ENCODE results near the gene TNFAIP8L3. TPM values are rescaled to one million over a fixed set of nuclear protein-coding genes. Genes with fewer than 3 reads are reported as not detected.
A peak's percentile ranks its signal among the peaks of the same experiment; 100 is the strongest.

Gene TNFAIP8L3
- total RNA-seq, 1 experiment from 2014 or later: not detected

- no TSS peak for BruUV-seq (replicated peaks)
- intact Hi-C loops (cut with micrococcal nuclease; ENCODE audit: unreplicated experiment): no loop called here
- Histone ChIP-seq H3K4me3 (ENCODE audit: low read depth, low read length) (no peak overlapping the region), H3K27me3 (replicated peaks; ENCODE audit: control insufficient read depth, insufficient read depth, low read length) (no peaks in the 10 kb centered on the region), H3K4me1 (no peaks in the 10 kb centered on the region), H3K9me3 (no peaks in the 10 kb centered on the region), H3K36me3 (ENCODE audit: control insufficient read depth, insufficient read depth, low read length) (no peaks in the 10 kb centered on the region)
- no peak overlapping the region for H3K27ac Mint-ChIP-seq (ENCODE audit: unreplicated experiment)
- ChIA-PET POLR2A (interaction anchor here (0.6 kb wide), 1 partner anchor 1513 kb away, joined by 7 read pairs; no protein-coding TSS in a partner anchor), CTCF (no interaction called here)
- H3K4me1 Mint-ChIP-seq (ENCODE audit: low read depth, unreplicated experiment): no peaks in the 10 kb centered on the region
- no peaks in the 10 kb centered on the region for H3K9me3 Mint-ChIP-seq (ENCODE audit: unreplicated experiment)
- no peaks in the 10 kb centered on the region for H3K27me3 Mint-ChIP-seq (ENCODE audit: insufficient read depth, unreplicated experiment)
- TF ChIP-seq, protein P1, sequence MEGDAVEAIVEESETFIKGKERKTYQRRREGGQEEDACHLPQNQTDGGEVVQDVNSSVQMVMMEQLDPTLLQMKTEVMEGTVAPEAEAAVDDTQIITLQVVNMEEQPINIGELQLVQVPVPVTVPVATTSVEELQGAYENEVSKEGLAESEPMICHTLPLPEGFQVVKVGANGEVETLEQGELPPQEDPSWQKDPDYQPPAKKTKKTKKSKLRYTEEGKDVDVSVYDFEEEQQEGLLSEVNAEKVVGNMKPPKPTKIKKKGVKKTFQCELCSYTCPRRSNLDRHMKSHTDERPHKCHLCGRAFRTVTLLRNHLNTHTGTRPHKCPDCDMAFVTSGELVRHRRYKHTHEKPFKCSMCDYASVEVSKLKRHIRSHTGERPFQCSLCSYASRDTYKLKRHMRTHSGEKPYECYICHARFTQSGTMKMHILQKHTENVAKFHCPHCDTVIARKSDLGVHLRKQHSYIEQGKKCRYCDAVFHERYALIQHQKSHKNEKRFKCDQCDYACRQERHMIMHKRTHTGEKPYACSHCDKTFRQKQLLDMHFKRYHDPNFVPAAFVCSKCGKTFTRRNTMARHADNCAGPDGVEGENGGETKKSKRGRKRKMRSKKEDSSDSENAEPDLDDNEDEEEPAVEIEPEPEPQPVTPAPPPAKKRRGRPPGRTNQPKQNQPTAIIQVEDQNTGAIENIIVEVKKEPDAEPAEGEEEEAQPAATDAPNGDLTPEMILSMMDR (IDR thresholded peaks at IDR 0.05; ENCODE audit: insufficient read depth in 1 of 2, low read depth in 1 of 2, low read length in 1 of 2, severe bottlenecking in 1 of 2, unreplicated experiment in 1 of 2): no peak
- no peak overlapping the region for H3K4me3 Mint-ChIP-seq (ENCODE audit: unreplicated experiment)
- no peak for DNase-seq
- no peaks in the 10 kb centered on the region for H3K36me3 Mint-ChIP-seq (ENCODE audit: insufficient read depth, unreplicated experiment)
Observed at GRCh38 chr15:51096976-51097375, 2.3 kb upstream of the TNFAIP8L3 start.

GRCh38 chr15:51095681-51096331 lies 1.1 kb upstream of the TNFAIP8L3 start:
- Mint-ChIP-seq H3K4me1 (ENCODE audit: low read depth, unreplicated experiment) (no peaks in the 10 kb centered on the region), H3K36me3 (ENCODE audit: insufficient read depth, unreplicated experiment) (no peaks in the 10 kb centered on the region), H3K9me3 (ENCODE audit: unreplicated experiment) (no peaks in the 10 kb centered on the region), H3K27ac (ENCODE audit: unreplicated experiment) (no peak overlapping the region), H3K27me3 (ENCODE audit: insufficient read depth, unreplicated experiment) (no peaks in the 10 kb centered on the region), H3K4me3 (ENCODE audit: unreplicated experiment) (no peak overlapping the region)
- H3K9me3 ChIP-seq: no peaks in the 10 kb centered on the region
- no peak for DNase-seq
- no peaks in the 10 kb centered on the region for H3K27me3 ChIP-seq (replicated peaks; ENCODE audit: control insufficient read depth, insufficient read depth, low read length)
- H3K4me1 ChIP-seq: no peaks in the 10 kb centered on the region
- H3K4me3 ChIP-seq (ENCODE audit: low read depth, low read length): no peak overlapping the region
- ChIA-PET POLR2A (no interaction called here), CTCF (no interaction called here)
- no TSS peak for BruUV-seq (replicated peaks)
- TF ChIP-seq, protein P1 (IDR thresholded peaks at IDR 0.05; ENCODE audit: insufficient read depth in 1 of 2, low read depth in 1 of 2, low read length in 1 of 2, severe bottlenecking in 1 of 2, unreplicated experiment in 1 of 2): no peak
- no peaks in the 10 kb centered on the region for H3K36me3 ChIP-seq (ENCODE audit: control insufficient read depth, insufficient read depth, low read length)
- intact Hi-C loops (cut with micrococcal nuclease; ENCODE audit: unreplicated experiment): no loop called here

DNA sequence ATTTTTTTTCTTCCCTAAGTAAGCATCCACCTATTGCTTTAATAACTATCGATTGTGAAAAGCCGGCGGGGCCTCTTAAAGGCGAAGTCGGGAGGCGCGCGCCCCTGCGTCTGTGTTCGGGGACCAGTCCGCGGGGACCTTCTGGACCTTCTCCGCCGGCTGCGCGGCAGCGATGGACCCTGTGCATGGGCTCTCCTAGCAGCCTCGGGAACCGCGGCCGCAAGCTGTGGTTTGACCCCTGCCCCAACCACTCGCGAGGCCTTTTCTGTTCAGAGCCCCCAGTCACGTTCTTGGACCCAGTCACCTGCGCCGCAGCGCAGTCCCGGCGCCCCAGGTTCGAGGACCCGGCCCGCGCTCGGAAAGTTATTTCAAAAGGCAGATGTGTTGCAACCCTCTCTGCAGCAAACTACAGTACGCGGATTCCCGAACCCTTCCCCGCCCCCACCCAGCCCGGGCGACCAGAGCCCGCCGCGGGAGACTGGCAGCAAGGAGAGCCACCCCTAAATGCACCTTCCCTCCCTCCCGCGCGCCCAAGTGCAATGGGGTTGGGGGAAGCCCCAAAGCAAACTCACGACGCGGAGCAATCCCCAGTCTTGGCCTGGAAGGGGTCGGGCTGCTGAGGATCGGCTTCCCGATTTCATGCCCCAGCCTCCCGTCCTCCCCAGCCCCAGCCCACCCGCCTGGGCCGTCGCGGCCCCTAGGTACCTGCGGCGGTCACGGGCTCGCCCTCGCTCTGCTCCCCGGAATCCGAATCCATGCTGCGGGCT lies 684 bp downstream of the TNFAIP8L3 start:
- H3K36me3 Mint-ChIP-seq (ENCODE audit: insufficient read depth, unreplicated experiment): no peaks in the 10 kb centered on the region
- Histone ChIP-seq H3K27me3 (replicated peaks; ENCODE audit: control insufficient read depth, insufficient read depth, low read length) (no peaks in the 10 kb centered on the region), H3K4me3 (ENCODE audit: low read depth, low read length) (peak overlapping the region; percentile 38), H3K9me3 (no peaks in the 10 kb centered on the region), H3K36me3 (ENCODE audit: control insufficient read depth, insufficient read depth, low read length) (no peaks in the 10 kb centered on the region), H3K4me1 (no peaks in the 10 kb centered on the region)
- CTCF ChIA-PET: no interaction called here
- POLR2A ChIA-PET: no interaction called here
- peak overlapping the region; percentile 74 for H3K4me3 Mint-ChIP-seq (ENCODE audit: unreplicated experiment)
- no TSS peak for BruUV-seq (replicated peaks)
- H3K4me1 Mint-ChIP-seq (ENCODE audit: low read depth, unreplicated experiment): no peaks in the 10 kb centered on the region
- no peaks in the 10 kb centered on the region for H3K9me3 Mint-ChIP-seq (ENCODE audit: unreplicated experiment)
- H3K27me3 Mint-ChIP-seq (ENCODE audit: insufficient read depth, unreplicated experiment): no peaks in the 10 kb centered on the region
- H3K27ac Mint-ChIP-seq (ENCODE audit: unreplicated experiment): no peak overlapping the region
- no peak for DNase-seq
- intact Hi-C loops (cut with micrococcal nuclease; ENCODE audit: unreplicated experiment): no loop called here
- TF ChIP-seq, protein P1 (IDR thresholded peaks at IDR 0.05; ENCODE audit: insufficient read depth in 1 of 2, low read depth in 1 of 2, low read length in 1 of 2, severe bottlenecking in 1 of 2, unreplicated experiment in 1 of 2): no peak

All from Caco-2 (cell line).